Glutamatergic neuron (in vitro differentiated cells): ENCODE measurements around the gene WDR33. TPM values are rescaled to one million over a fixed set of nuclear protein-coding genes. Genes with fewer than 3 reads are reported as not detected.
A peak's percentile ranks its signal among the peaks of the same experiment; 100 is the strongest.

Source experiments
- DNase-seq: peaks from one replicate; pipeline ENCODE4 v3.0.0; 2022
- H3K27ac Mint-ChIP-seq: one replicate; pipeline ENCODE4 v1.8.0; 2020; ENCODE audit warnings: mild to moderate bottlenecking, mixed read lengths, inconsistent platforms; ENCODE audit not compliant: unreplicated experiment
- H3K27me3 Mint-ChIP-seq: one replicate; pipeline ENCODE4 v1.8.0; 2020; ENCODE audit warnings: mild to moderate bottlenecking, moderate library complexity, mixed read lengths, inconsistent platforms; ENCODE audit not compliant: unreplicated experiment
- H3K36me3 Mint-ChIP-seq: one replicate; pipeline ENCODE4 v1.8.0; 2020; ENCODE audit warnings: mild to moderate bottlenecking, mixed read lengths, inconsistent platforms; ENCODE audit not compliant: unreplicated experiment
- H3K4me1 Mint-ChIP-seq: one replicate; pipeline ENCODE4 v1.8.0; 2020; ENCODE audit warnings: mild to moderate bottlenecking, low read depth, mixed read lengths, inconsistent platforms; ENCODE audit not compliant: unreplicated experiment
- H3K4me3 Mint-ChIP-seq: one replicate; pipeline ENCODE4 v1.8.0; 2020; ENCODE audit warnings: mild to moderate bottlenecking, mixed read lengths, inconsistent platforms; ENCODE audit not compliant: unreplicated experiment
- H3K9me3 Mint-ChIP-seq: one replicate; pipeline ENCODE4 v1.8.0; 2020; ENCODE audit warnings: mild to moderate bottlenecking, moderate library complexity, mixed read lengths, inconsistent platforms; ENCODE audit not compliant: unreplicated experiment
- CTCF ChIP-seq: fragments of 200-600 bp; sonication (generic); IDR thresholded peaks from one replicate; pipeline ENCODE4 v1.5.0; 2021; ENCODE audit not compliant: partially characterized antibody, unreplicated experiment
- total RNA-seq: library from RNA; stranded (reverse); fragmentation: NEBNext Ultra II Directional; extraction: Animal tissue kit (Norgen Biotek cat#: 25700); gene quantifications from one replicate; pipeline ENCODE4 v1.2.1, GENCODE V29; 2021; ENCODE audit not compliant: unreplicated experiment

Gene WDR33
- total RNA-seq, 1 donor from 2014 or later: 54.5 TPM

GRCh38 chr2:127679680-127680361 is 131.2 kb downstream of the WDR33 start:
- Mint-ChIP-seq H3K27ac (no peak overlapping the region), H3K4me1 (peaks cover 6% of the 10 kb centered on the region), H3K27me3 (peaks cover 19% of the 10 kb centered on the region), H3K36me3 (no peaks in the 10 kb centered on the region), H3K4me3 (no peak overlapping the region), H3K9me3 (peaks cover 2% of the 10 kb centered on the region)
- DNase-seq: no peak
- no peak for TF ChIP-seq CTCF

- no peak for TF ChIP-seq CTCF
- peaks cover 9% of the 10 kb centered on the region for H3K4me1 Mint-ChIP-seq
- no peak overlapping the region for H3K4me3 Mint-ChIP-seq
- H3K27ac Mint-ChIP-seq: no peak overlapping the region
- DNase-seq: no peak
- H3K9me3 Mint-ChIP-seq: peaks cover 2% of the 10 kb centered on the region
- H3K27me3 Mint-ChIP-seq: peaks cover 20% of the 10 kb centered on the region
- no peaks in the 10 kb centered on the region for H3K36me3 Mint-ChIP-seq
Measured at GRCh38 chr2:127678991-127679390, 132.0 kb downstream of the WDR33 start.

- DNase-seq: no peak
- Mint-ChIP-seq H3K9me3 (peaks cover 2% of the 10 kb centered on the region), H3K27ac (peak overlapping the region; percentile 40), H3K4me3 (no peak overlapping the region), H3K4me1 (peaks cover 6% of the 10 kb centered on the region), H3K36me3 (no peaks in the 10 kb centered on the region), H3K27me3 (peaks cover 20% of the 10 kb centered on the region)
- no peak for TF ChIP-seq CTCF
Measured at GRCh38 chr2:127678531-127678930, 132.4 kb downstream of the WDR33 start.

- no peak overlapping the region for H3K27ac Mint-ChIP-seq
- peaks cover 2% of the 10 kb centered on the region for H3K9me3 Mint-ChIP-seq
- DNase-seq: no peak
- H3K36me3 Mint-ChIP-seq: no peaks in the 10 kb centered on the region
- TF ChIP-seq CTCF: no peak
- H3K4me3 Mint-ChIP-seq: no peak overlapping the region
- H3K27me3 Mint-ChIP-seq: peaks cover 26% of the 10 kb centered on the region
- H3K4me1 Mint-ChIP-seq: peaks cover 6% of the 10 kb centered on the region
Measured at GRCh38 chr2:127676906-127677305, 134.1 kb downstream of the WDR33 start.
